ENCODE results near the gene DLGAP3. TPM values are rescaled to one million over a fixed set of nuclear protein-coding genes. Genes with fewer than 3 reads are reported as not detected.

DLGAP3 gene
- total and polyA plus RNA-seq, 2 of the 13 experiments (the other 11 are each of a cell fraction or from before 2014, with no cell fraction given) = 0.03 to 0.04 TPM

DNA sequence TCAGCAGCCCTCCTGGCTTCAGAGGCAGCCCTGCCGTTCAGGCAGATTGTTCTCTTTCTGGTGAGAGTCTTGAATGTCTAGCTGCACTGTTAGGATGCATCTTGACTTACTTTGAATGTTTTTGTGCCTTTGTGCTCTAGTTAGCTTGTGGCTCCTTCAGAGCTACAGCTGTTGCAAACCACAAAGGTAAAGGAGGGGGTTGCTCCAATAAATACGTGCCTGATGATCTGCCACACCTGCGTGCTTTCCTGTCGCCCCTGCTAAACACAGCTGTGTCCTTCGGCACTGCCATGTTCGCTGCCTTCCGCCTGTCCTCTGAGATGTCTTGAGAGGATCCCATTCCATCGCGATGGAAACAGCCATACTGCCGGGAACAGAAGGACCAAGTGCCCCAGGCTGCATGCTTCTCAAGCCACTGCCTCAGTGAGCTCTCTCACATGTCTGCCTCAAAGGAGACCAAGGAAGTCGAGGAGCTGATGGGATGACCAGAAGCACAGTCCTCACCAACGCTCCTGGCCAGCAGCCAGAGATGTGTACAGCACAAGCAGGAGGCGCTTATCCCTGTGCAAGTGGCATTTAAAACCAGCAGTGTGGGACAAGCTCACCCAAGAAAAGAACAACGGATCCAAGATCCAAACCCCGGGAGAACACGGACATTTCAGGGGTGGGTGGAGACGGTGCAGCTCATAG is 57.9 kb downstream of the DLGAP3 start (continued):
- TF ChIP-seq, protein P1, sequence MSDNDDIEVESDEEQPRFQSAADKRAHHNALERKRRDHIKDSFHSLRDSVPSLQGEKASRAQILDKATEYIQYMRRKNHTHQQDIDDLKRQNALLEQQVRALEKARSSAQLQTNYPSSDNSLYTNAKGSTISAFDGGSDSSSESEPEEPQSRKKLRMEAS (IDR thresholded peaks at IDR 0.05) = no peak
- no peak for TF ChIP-seq SNAI1 (CRISPR knock-in tag; IDR thresholded peaks at IDR 0.05; ENCODE audit: borderline replicate concordance)
- TF ChIP-seq MAFF (IDR thresholded peaks at IDR 0.05; ENCODE audit: low read depth, low read length) = no peak

DNA sequence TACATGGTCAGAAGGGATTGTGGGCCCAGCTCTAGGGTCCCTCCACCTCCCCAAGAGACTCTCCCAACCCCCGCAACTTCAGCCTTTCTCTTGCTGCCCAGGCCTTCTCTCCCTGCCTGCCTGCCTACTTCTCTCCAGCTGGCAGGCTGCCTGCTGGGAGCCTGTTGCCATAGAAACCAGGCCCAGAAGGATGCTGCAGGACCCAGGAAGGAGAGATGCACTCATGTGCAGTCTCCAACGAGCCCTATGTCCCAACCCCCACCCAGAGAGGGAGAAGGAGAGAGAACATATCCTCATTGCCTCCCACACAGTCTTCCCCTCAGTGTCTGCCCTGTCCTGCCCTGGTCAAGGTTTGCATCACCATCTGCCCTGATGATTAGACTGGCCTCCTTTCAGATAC is 59.1 kb downstream of the DLGAP3 start:
- Histone ChIP-seq H3K4me2 (ENCODE audit: low read depth, low read length) (no peak overlapping the region), H3K9me3 (ENCODE audit: low read length) (no peaks in the 10 kb centered on the region), H3K36me3 (replicated peaks in 1 of 2; ENCODE audit: control insufficient read depth in 1 of 2, insufficient read depth in 2 of 2, low read length in 2 of 2) (no peaks in the 10 kb centered on the region), H3K4me1 (ENCODE audit: insufficient read depth, low read length) (peaks cover 6% of the 10 kb centered on the region; the same call in 1 of the 2 replicates), H3K9ac (ENCODE audit: insufficient read depth, low read depth, low read length) (no peak overlapping the region), H3K79me2 (ENCODE audit: insufficient read depth, low read length) (no peaks in the 10 kb centered on the region), H3K27me3 (ENCODE audit: control insufficient read depth in 1 of 2, insufficient read depth in 2 of 2, low read length in 2 of 2) (peaks cover 1 to 35% of the 10 kb centered on the region in 2 experiments), H2AFZ (ENCODE audit: low read length) (no peak overlapping the region), H3K27ac (ENCODE audit: extremely low read length, insufficient read depth, low read length) (no peak overlapping the region), H4K20me1 (ENCODE audit: insufficient read depth, low read length) (no peaks in the 10 kb centered on the region), H3K4me3 (replicated peaks in 1 of 3; ENCODE audit: insufficient read depth in 1 of 3, low read depth in 2 of 3, low read length in 3 of 3) (no peak overlapping the region)
- DNase-seq (ENCODE audit: low spot score) = no peak
- ATAC-seq = no peak
- BruUV-seq (replicated peaks) = no TSS peak
- POLR2A ChIA-PET = no interaction called here
- intact Hi-C loops (cut with micrococcal nuclease; ENCODE audit: unreplicated experiment) = no loop called here
- TF ChIP-seq, protein P2, sequence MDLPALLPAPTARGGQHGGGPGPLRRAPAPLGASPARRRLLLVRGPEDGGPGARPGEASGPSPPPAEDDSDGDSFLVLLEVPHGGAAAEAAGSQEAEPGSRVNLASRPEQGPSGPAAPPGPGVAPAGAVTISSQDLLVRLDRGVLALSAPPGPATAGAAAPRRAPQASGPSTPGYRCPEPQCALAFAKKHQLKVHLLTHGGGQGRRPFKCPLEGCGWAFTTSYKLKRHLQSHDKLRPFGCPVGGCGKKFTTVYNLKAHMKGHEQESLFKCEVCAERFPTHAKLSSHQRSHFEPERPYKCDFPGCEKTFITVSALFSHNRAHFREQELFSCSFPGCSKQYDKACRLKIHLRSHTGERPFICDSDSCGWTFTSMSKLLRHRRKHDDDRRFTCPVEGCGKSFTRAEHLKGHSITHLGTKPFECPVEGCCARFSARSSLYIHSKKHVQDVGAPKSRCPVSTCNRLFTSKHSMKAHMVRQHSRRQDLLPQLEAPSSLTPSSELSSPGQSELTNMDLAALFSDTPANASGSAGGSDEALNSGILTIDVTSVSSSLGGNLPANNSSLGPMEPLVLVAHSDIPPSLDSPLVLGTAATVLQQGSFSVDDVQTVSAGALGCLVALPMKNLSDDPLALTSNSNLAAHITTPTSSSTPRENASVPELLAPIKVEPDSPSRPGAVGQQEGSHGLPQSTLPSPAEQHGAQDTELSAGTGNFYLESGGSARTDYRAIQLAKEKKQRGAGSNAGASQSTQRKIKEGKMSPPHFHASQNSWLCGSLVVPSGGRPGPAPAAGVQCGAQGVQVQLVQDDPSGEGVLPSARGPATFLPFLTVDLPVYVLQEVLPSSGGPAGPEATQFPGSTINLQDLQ (CRISPR knock-in tag; IDR thresholded peaks at IDR 0.05) = no peak
- no peak for TF ChIP-seq ZFP82 (CRISPR knock-in tag; IDR thresholded peaks at IDR 0.05; ENCODE audit: borderline replicate concordance)
- TF ChIP-seq ZNF570 (CRISPR knock-in tag; IDR thresholded peaks at IDR 0.05; ENCODE audit: borderline replicate concordance) = no peak
- TF ChIP-seq ZC3H4 (CRISPR knock-in tag; IDR thresholded peaks at IDR 0.05; ENCODE audit: borderline replicate concordance) = no peak
- TF ChIP-seq ZNF543 (CRISPR knock-in tag; IDR thresholded peaks at IDR 0.05) = no peak
- no peak for TF ChIP-seq NR2F2 (IDR thresholded peaks at IDR 0.05; ENCODE audit: borderline replicate concordance, low read depth)
- no peak for TF ChIP-seq ZNF10 (CRISPR knock-in tag; IDR thresholded peaks at IDR 0.05; ENCODE audit: borderline replicate concordance, low read depth)
- TF ChIP-seq ZNF329 (CRISPR knock-in tag; IDR thresholded peaks at IDR 0.05; ENCODE audit: low read depth) = no peak
- TF ChIP-seq, protein P3, sequence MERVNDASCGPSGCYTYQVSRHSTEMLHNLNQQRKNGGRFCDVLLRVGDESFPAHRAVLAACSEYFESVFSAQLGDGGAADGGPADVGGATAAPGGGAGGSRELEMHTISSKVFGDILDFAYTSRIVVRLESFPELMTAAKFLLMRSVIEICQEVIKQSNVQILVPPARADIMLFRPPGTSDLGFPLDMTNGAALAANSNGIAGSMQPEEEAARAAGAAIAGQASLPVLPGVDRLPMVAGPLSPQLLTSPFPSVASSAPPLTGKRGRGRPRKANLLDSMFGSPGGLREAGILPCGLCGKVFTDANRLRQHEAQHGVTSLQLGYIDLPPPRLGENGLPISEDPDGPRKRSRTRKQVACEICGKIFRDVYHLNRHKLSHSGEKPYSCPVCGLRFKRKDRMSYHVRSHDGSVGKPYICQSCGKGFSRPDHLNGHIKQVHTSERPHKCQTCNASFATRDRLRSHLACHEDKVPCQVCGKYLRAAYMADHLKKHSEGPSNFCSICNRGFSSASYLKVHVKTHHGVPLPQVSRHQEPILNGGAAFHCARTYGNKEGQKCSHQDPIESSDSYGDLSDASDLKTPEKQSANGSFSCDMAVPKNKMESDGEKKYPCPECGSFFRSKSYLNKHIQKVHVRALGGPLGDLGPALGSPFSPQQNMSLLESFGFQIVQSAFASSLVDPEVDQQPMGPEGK (CRISPR knock-in tag; IDR thresholded peaks at IDR 0.05) = no peak
- TF ChIP-seq U2AF1 (optimal IDR thresholded peaks at IDR 0.05; ENCODE audit: low read depth, low read length) = no peak
- TF ChIP-seq NFE2 (CRISPR knock-in tag; IDR thresholded peaks at IDR 0.05) = no peak
- TF ChIP-seq, protein P4, sequence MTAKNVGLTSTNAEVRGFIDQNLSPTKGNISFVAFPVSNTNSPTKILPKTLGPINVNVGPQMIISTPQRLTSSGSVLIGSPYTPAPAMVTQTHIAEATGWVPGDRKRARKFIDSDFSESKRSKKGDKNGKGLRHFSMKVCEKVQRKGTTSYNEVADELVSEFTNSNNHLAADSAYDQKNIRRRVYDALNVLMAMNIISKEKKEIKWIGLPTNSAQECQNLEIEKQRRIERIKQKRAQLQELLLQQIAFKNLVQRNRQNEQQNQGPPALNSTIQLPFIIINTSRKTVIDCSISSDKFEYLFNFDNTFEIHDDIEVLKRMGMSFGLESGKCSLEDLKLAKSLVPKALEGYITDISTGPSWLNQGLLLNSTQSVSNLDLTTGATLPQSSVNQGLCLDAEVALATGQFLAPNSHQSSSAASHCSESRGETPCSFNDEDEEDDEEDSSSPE (CRISPR knock-in tag; IDR thresholded peaks at IDR 0.05) = no peak
- 30% methylated on average over 2 of the region's 2 CpGs for WGBS (ENCODE audit: low lambda C conversion rate)
- CTCF ChIA-PET (ENCODE audit: low intra/inter-chr PET ratio, low total read pairs) = no interaction called here
- in situ Hi-C loops (cut with HindIII; ENCODE audit: extremely low pct_ligation_motif_present, low pct_unique_long_range_greater_than_20kb) = no loop called here
- no peak for FAIRE-seq

Measured in HepG2 (cell line).